Common myeloid progenitor, CD34-positive (primary cell): ENCODE data around the gene FGFR3.

Experiments
- CTCF ChIA-PET: fragments of 350-600 bp; sonication (Branson Sonifier 250); formaldehyde crosslinking; loops from one replicate; lab custom pipeline; 2021; ENCODE audit warnings: antibody characterized with exemption; lab: Charles Lee
- POLR2A ChIA-PET: fragments of 350-600 bp; sonication (Branson Sonifier 250); formaldehyde crosslinking; loops from one replicate; lab custom pipeline; 2021; ENCODE audit warnings: antibody characterized with exemption; lab: Charles Lee
- DNase-seq, 3 donors: peaks; one replicate each; pipeline versions ENCODE4 v3.0.0 to v3.0.0-alpha.2; 2013
- H3K27ac ChIP-seq, 2 experiments: 1 replicate in 1 of 2; 2 replicates in 1 of 2; pipeline ENCODE4 v1.7.0; 2013; ENCODE audit warnings: inconsistent platforms in 2 of 2, low read length in 2 of 2, mild to moderate bottlenecking in 2 of 2, low read depth in 1 of 2, moderate library complexity in 1 of 2; ENCODE audit not compliant: severe bottlenecking in 2 of 2, insufficient read depth in 1 of 2, poor library complexity in 1 of 2
- H3K27me3 ChIP-seq, 5 experiments: replicated peaks in 2 of 5; 1 replicate in 3 of 5; 2 replicates in 2 of 5; pipeline versions ENCODE4 v1.6.1 to v1.7.0; 2013; ENCODE audit warnings: low read length in 4 of 5, mild to moderate bottlenecking in 2 of 5, moderate library complexity in 2 of 5, inconsistent platforms in 1 of 5; ENCODE audit not compliant: insufficient read depth in 5 of 5, control insufficient read depth in 4 of 5
- H3K36me3 ChIP-seq, 4 experiments: 1 replicate in 2 of 4; 2 replicates in 2 of 4; pipeline versions ENCODE4 v1.6.1 to v1.7.0; 2013; ENCODE audit warnings: low read length in 3 of 4, control low read depth in 1 of 4, mild to moderate bottlenecking in 1 of 4; ENCODE audit not compliant: control insufficient read depth in 4 of 4, insufficient read depth in 4 of 4
- H3K4me1 ChIP-seq, 4 experiments: 1 replicate in 3 of 4; 2 replicates in 1 of 4; pipeline versions ENCODE4 v1.6.1 to v1.7.1; 2013; ENCODE audit warnings: low read length in 3 of 4, mild to moderate bottlenecking in 3 of 4, control low read depth in 1 of 4, inconsistent platforms in 1 of 4, moderate library complexity in 1 of 4; ENCODE audit not compliant: control insufficient read depth in 4 of 4, insufficient read depth in 4 of 4; ENCODE audit errors: control extremely low read depth in 1 of 4
- H3K4me3 ChIP-seq, 7 experiments: 1 replicate in 4 of 7; 2 replicates in 3 of 7; pipeline versions ENCODE4 v1.5.1 to v1.7.0; 2013; ENCODE audit warnings: mild to moderate bottlenecking in 7 of 7, low read length in 6 of 7, moderate library complexity in 6 of 7, inconsistent platforms in 2 of 7, low read depth in 2 of 7, control low read depth in 1 of 7; ENCODE audit not compliant: insufficient read depth in 4 of 7, control insufficient read depth in 1 of 7; ENCODE audit errors: extremely low read depth in 1 of 7
- H3K9me3 ChIP-seq, 5 experiments: 1 replicate in 4 of 5; 2 replicates in 1 of 5; pipeline versions ENCODE4 v1.6.1 to v1.7.1; 2013; ENCODE audit warnings: low read length in 4 of 5, mild to moderate bottlenecking in 2 of 5, inconsistent platforms in 1 of 5, low read depth in 1 of 5, moderate library complexity in 1 of 5; ENCODE audit not compliant: control insufficient read depth in 4 of 5, insufficient read depth in 2 of 5; ENCODE audit errors: control extremely low read depth in 1 of 5
- WGBS: methylation state at CpG from one replicate; pipeline ENCODE4 v1.1.5; 2013; ENCODE audit not compliant: insufficient coverage; 5-methylcytosine and 5-hydroxymethylcytosine counted together

FGFR3 gene

DNA sequence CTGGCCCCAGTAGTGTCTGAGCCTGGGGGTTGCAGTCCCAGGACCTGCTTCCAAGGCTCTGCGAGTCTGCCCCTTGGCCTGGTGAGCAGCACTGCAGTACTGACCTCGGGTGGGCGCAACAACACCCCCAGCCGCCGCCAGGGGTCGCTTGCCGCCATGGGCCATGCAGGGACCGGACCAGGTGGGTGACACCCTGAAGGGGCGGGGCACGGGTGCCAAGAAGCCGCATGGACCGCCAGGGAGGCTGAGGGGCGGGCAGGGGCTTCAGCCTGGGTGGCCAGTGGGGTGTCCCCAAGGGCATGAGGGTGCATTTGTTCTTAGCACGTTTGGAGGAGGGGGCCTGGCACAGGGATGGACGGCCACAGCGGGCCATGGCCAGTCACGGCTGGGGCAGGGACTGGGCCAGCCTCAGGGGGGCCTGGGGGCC lies 46.8 kb upstream of the FGFR3 start:
- DNase-seq, result peak; percentile 86 to 94 (median 92)

DNA sequence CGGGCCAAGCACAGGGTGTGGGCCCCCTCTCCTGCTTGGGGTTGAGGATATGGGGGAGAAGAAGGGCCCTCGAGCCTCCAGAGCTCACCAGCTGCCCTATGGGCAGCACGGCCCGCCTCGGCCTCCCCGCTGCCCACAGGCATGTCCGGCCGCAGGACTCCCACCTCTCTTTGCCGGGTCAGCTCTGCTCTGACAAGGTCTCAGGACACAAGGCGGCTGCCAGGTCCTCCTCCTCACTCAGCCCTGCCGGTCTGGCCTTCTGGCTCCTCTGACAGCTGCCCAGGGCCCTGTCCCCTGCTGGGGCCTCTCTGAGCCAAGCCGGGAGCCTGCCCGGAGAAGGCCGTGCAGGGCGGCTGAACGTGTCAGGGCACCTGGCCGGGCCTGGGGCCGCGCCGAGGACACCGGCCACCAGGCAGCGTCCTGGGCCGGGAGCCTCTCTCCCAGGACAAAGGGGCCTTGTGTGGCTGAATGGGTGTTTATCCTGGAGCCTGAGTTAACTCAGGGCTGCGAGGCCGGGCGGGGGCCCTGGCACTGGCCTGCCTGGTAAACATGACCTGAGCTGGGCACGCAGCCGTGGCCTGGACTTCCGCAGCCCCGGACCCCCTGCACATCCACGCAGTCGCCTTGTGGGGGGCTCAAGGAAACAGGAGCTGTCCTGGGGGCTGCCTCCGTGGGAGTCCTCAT lies 46.0 kb upstream of the FGFR3 start:
- H3K27ac ChIP-seq, result no peak overlapping the region
- no peaks in the 10 kb centered on the region for H3K27me3 ChIP-seq
- no peaks in the 10 kb centered on the region for H3K9me3 ChIP-seq
- no peak overlapping the region for H3K4me3 ChIP-seq
- WGBS, result 95% methylated on average over 26 of the region's 33 CpGs
- peaks cover 0 to 32% (median 20%) of the 10 kb centered on the region in 4 experiments for H3K36me3 ChIP-seq
- H3K4me1 ChIP-seq, result peaks cover 0 to 28% (median 22%) of the 10 kb centered on the region in 4 experiments
- ChIA-PET CTCF (interaction anchor here (0.8 to 8.7 kb wide), 31 partner anchors 10 to 162 kb away, joined by 3 to 168 read pairs (median 7); no protein-coding TSS in a partner anchor), POLR2A (interaction anchor here (0.6 to 1.1 kb wide), 2 partner anchors 69 to 83 kb away, joined by 3 read pairs; no protein-coding TSS in a partner anchor)
- no peak for DNase-seq

More for the DNA sequence above, 46.8 kb upstream of the FGFR3 start:
- Histone ChIP-seq H3K27me3 (no peaks in the 10 kb centered on the region), H3K9me3 (no peaks in the 10 kb centered on the region), H3K4me3 (no peak overlapping the region), H3K36me3 (peaks cover 0 to 39% (median 26%) of the 10 kb centered on the region in 4 experiments), H3K4me1 (peaks cover 0 to 20% (median 14%) of the 10 kb centered on the region in 4 experiments), H3K27ac (no peak overlapping the region)
- POLR2A ChIA-PET, result interaction anchor here (0.6 to 1.1 kb wide), 2 partner anchors 70 to 84 kb away, joined by 3 read pairs; no protein-coding TSS in a partner anchor
- 11% methylated on average over 13 of the region's 17 CpGs for WGBS
- CTCF ChIA-PET, result interaction anchor here (0.8 to 8.7 kb wide), 21 partner anchors 9 to 163 kb away, joined by 3 to 168 read pairs (median 10); no protein-coding TSS in a partner anchor

DNA sequence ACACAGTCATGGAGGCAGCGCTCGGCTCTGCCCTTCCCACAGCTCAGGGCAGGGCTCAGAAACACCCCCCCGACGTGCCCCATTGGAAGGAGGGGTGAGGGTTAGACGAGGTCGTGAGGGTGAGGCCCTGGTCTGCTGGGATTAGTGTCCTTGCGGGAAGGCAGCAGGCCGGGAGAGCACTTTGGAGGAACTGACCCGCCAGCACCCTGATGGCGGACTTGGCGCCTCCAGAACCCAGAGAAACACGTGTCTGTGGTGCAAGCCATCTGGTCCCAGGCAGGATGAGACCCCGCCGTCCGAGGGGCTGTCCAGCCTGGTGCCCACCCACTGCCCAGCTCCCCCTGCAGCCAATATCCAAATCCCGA lies 45.5 kb upstream of the FGFR3 start:
- POLR2A ChIA-PET, result interaction anchor here (1.1 kb wide), 1 partner anchor 69 kb away, joined by 3 read pairs; no protein-coding TSS in a partner anchor

DNA sequence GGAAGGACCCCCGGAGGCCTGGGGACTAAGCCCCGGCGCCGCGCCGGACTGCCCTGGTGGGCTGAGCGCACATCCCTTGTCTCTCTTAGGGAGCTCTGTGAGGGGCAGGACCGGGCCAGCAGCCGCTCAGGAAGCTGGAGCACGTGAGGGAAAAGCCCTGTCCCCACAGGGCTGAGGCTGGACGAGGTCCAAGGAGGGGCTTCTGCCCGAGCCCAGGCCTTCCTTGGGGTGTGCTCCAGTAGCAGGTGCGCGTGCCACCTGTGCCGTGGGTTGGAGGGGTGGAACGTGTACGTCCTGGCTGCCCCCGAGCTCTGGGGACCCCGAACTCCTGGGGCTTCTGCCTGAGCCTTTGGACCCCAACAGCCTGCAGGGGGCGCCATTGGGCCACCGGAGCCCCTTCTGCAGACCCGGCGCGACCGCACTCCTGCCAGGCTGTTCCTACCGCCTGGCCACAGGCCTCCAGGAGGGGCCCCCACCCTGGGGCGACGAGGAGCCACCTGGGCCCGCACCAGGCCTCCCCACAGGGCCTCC lies 44.6 kb upstream of the FGFR3 start:
- POLR2A ChIA-PET, result no interaction called here
- Histone ChIP-seq H3K4me1 (peaks cover 0 to 43% (median 37%) of the 10 kb centered on the region in 4 experiments), H3K36me3 (peaks cover 0 to 21% (median 12%) of the 10 kb centered on the region in 4 experiments), H3K27ac (no peak overlapping the region), H3K9me3 (no peaks in the 10 kb centered on the region), H3K4me3 (peak overlapping the region in 4 of 7 experiments; percentile 17 to 68 (median 46)), H3K27me3 (no peaks in the 10 kb centered on the region)
- CTCF ChIA-PET, result interaction anchor here (0.6 to 8.7 kb wide), 35 partner anchors 8 to 166 kb away, joined by 3 to 168 read pairs (median 6); no protein-coding TSS in a partner anchor
- WGBS, result 2% methylated on average over 19 of the region's 29 CpGs
- DNase-seq, result peak; percentile 84 to 96 (median 95)

More for the DNA sequence above, 45.5 kb upstream of the FGFR3 start:
- no peaks in the 10 kb centered on the region for H3K27me3 ChIP-seq
- CTCF ChIA-PET, result interaction anchor here (0.9 to 8.7 kb wide), 28 partner anchors 9 to 162 kb away, joined by 3 to 168 read pairs (median 7); no protein-coding TSS in a partner anchor
- H3K4me3 ChIP-seq, result no peak overlapping the region
- peaks cover 0 to 34% (median 27%) of the 10 kb centered on the region in 4 experiments for H3K4me1 ChIP-seq
- no peak for DNase-seq
- H3K36me3 ChIP-seq, result peaks cover 0 to 26% (median 16%) of the 10 kb centered on the region in 4 experiments
- 89% methylated on average over 14 of the region's 16 CpGs for WGBS
- H3K9me3 ChIP-seq, result no peaks in the 10 kb centered on the region
- H3K27ac ChIP-seq, result no peak overlapping the region

DNA sequence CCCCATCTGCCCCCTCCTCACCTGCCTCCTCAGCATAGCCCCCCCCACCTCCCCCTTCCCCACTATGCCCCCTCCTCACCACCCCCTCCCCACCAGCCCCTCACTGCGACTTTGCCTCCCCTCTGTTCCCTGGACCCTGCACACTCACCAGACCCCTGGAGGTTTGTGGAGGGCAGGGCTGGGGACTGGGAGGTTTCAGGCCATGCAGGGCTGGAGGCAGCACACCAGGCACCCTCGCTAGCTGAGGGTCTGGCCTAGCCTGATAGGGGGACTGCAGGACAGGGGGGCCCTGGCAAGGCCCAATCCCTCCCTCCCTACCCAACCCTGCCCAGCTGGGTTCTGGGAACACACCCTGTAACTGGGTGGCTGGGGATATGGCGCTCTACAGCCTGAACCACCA lies 43.7 kb upstream of the FGFR3 start:
- Histone ChIP-seq H3K36me3 (peaks cover 0 to 13% (median 6%) of the 10 kb centered on the region in 4 experiments), H3K4me1 (peaks cover 0 to 49% (median 43%) of the 10 kb centered on the region in 4 experiments), H3K27me3 (no peaks in the 10 kb centered on the region), H3K4me3 (no peak overlapping the region), H3K27ac (no peak overlapping the region), H3K9me3 (no peaks in the 10 kb centered on the region)
- WGBS, result 80% methylated on average over 2 of the region's 3 CpGs
- ChIA-PET POLR2A (interaction anchor here (0.6 kb wide), 1 partner anchor 170 kb away, joined by 3 read pairs; no protein-coding TSS in a partner anchor), CTCF (interaction anchor here (8.7 kb wide), 1 partner anchor 59 kb away, joined by 168 read pairs; no protein-coding TSS in a partner anchor)
- no peak for DNase-seq

DNA sequence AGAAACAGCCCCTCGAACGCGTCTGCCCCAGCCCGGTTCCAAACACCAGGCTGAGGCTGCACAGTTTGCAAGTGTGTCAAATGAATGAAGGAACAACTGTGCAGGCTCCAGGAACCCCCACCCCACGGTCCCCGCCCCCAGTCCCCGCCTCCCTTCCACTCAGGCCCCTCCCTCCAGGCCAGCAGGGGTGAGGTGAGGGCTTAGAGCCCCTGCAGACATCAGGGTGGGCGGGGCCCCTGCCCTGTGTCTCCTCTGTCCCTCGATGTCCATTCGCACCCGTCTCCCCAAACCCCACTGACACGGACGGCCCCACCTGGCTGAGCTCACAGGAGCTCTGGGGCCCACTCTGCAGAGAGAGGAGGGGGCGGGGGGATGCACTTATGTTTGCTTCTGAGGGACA lies 43.3 kb upstream of the FGFR3 start:
- no peak for DNase-seq
- 100% methylated on average over 4 of the region's 14 CpGs for WGBS
- ChIA-PET POLR2A (no interaction called here), CTCF (interaction anchor here (8.7 kb wide), 1 partner anchor 59 kb away, joined by 168 read pairs; no protein-coding TSS in a partner anchor)
- no peaks in the 10 kb centered on the region for H3K27me3 ChIP-seq
- H3K4me1 ChIP-seq, result peaks cover 0 to 50% (median 46%) of the 10 kb centered on the region in 4 experiments
- H3K9me3 ChIP-seq, result no peaks in the 10 kb centered on the region
- no peak overlapping the region for H3K27ac ChIP-seq
- peaks cover 0 to 8% (median 3%) of the 10 kb centered on the region in 4 experiments for H3K36me3 ChIP-seq
- H3K4me3 ChIP-seq, result no peak overlapping the region
